Esophagus squamous epithelium (tissue), 4 donors: ENCODE data around the gene UBE2H.
"Not testable (repeated sequence)": the region's sequence is repeated elsewhere in the genome, so short reads cannot be mapped to it uniquely, and the experiment has no call there.

ENCODE experiments used
- POLR2A ChIP-seq, 4 donors: fragments of 450-650 bp; IDR thresholded peaks; one replicate each; pipeline ENCODE4 v1.6.1; 2017; ENCODE audit warnings: antibody characterized with exemption in 4 of 4, mild to moderate bottlenecking in 4 of 4, moderate library complexity in 3 of 4
- TF ChIP-seq, protein P1 (sequence below), 6 experiments: fragments of 450-650 bp in 4 of 6; fragments of 200-600 bp in 2 of 6; sonication (generic) in 2 of 6; IDR thresholded peaks; one replicate each; pipeline ENCODE4 v1.5.1; 2016 to 2019; ENCODE audit warnings: antibody characterized with exemption in 6 of 6, mild to moderate bottlenecking in 4 of 6, moderate library complexity in 4 of 6

- TF ChIP-seq POLR2A (IDR thresholded peaks at IDR 0.05): not testable (repeated sequence)
- TF ChIP-seq, protein P1, sequence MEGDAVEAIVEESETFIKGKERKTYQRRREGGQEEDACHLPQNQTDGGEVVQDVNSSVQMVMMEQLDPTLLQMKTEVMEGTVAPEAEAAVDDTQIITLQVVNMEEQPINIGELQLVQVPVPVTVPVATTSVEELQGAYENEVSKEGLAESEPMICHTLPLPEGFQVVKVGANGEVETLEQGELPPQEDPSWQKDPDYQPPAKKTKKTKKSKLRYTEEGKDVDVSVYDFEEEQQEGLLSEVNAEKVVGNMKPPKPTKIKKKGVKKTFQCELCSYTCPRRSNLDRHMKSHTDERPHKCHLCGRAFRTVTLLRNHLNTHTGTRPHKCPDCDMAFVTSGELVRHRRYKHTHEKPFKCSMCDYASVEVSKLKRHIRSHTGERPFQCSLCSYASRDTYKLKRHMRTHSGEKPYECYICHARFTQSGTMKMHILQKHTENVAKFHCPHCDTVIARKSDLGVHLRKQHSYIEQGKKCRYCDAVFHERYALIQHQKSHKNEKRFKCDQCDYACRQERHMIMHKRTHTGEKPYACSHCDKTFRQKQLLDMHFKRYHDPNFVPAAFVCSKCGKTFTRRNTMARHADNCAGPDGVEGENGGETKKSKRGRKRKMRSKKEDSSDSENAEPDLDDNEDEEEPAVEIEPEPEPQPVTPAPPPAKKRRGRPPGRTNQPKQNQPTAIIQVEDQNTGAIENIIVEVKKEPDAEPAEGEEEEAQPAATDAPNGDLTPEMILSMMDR (IDR thresholded peaks at IDR 0.05): not testable (repeated sequence)
Observed at GRCh38 chr7:129860784-129861183, 92.0 kb downstream of the UBE2H start.
